ENCODE measurements around the gene DRGX. TPM values are rescaled to one million over a fixed set of nuclear protein-coding genes. Genes with fewer than 3 reads are reported as not detected.
A peak's percentile ranks its signal among the peaks of the same experiment; 100 is the strongest.

Gene DRGX
- total RNA-seq, 1 donor from 2014 or later = not detected

GRCh38 chr10:49417311-49418052, 21.6 kb upstream of the DRGX start:
- H3K4me3 Mint-ChIP-seq = no peak overlapping the region
- no peak for DNase-seq (ENCODE audit: low spot score)
- H3K9me3 Mint-ChIP-seq = no peaks in the 10 kb centered on the region
- no peaks in the 10 kb centered on the region for H3K4me1 Mint-ChIP-seq (ENCODE audit: low read depth)
- no peaks in the 10 kb centered on the region for H3K36me3 Mint-ChIP-seq (ENCODE audit: low read depth)
- intact Hi-C loops (cut with micrococcal nuclease) = no loop called here
- no peak overlapping the region for H3K27ac Mint-ChIP-seq
- H3K27me3 Mint-ChIP-seq (ENCODE audit: insufficient read depth) = no peaks in the 10 kb centered on the region

GRCh38 chr10:49415846-49416245, 20.0 kb upstream of the DRGX start:
- no peaks in the 10 kb centered on the region for H3K36me3 Mint-ChIP-seq (ENCODE audit: low read depth)
- intact Hi-C loops (cut with micrococcal nuclease) = no loop called here
- H3K9me3 Mint-ChIP-seq = no peaks in the 10 kb centered on the region
- DNase-seq (ENCODE audit: low spot score) = no peak
- no peak overlapping the region for H3K27ac Mint-ChIP-seq
- H3K4me3 Mint-ChIP-seq = no peak overlapping the region
- peaks cover 5% of the 10 kb centered on the region for H3K27me3 Mint-ChIP-seq (ENCODE audit: insufficient read depth)
- H3K4me1 Mint-ChIP-seq (ENCODE audit: low read depth) = no peaks in the 10 kb centered on the region

GRCh38 chr10:49415109-49415508, 19.2 kb upstream of the DRGX start:
- Mint-ChIP-seq H3K27ac (no peak overlapping the region), H3K9me3 (no peaks in the 10 kb centered on the region), H3K27me3 (ENCODE audit: insufficient read depth) (peaks cover 5% of the 10 kb centered on the region), H3K4me1 (ENCODE audit: low read depth) (no peaks in the 10 kb centered on the region), H3K36me3 (ENCODE audit: low read depth) (no peaks in the 10 kb centered on the region), H3K4me3 (no peak overlapping the region)
- intact Hi-C loops (cut with micrococcal nuclease) = no loop called here
- DNase-seq (ENCODE audit: low spot score) = no peak

GRCh38 chr10:49414496-49414895, 18.6 kb upstream of the DRGX start:
- H3K4me3 Mint-ChIP-seq = no peak overlapping the region
- H3K36me3 Mint-ChIP-seq (ENCODE audit: low read depth) = no peaks in the 10 kb centered on the region
- H3K27me3 Mint-ChIP-seq (ENCODE audit: insufficient read depth) = peaks cover 5% of the 10 kb centered on the region
- H3K4me1 Mint-ChIP-seq (ENCODE audit: low read depth) = no peaks in the 10 kb centered on the region
- H3K9me3 Mint-ChIP-seq = no peaks in the 10 kb centered on the region
- intact Hi-C loops (cut with micrococcal nuclease) = no loop called here
- DNase-seq (ENCODE audit: low spot score) = no peak
- no peak overlapping the region for H3K27ac Mint-ChIP-seq

GRCh38 chr10:49412571-49412970, 16.7 kb upstream of the DRGX start:
- no peak overlapping the region for H3K27ac Mint-ChIP-seq
- H3K4me3 Mint-ChIP-seq = no peak overlapping the region
- peaks cover 6% of the 10 kb centered on the region for H3K27me3 Mint-ChIP-seq (ENCODE audit: insufficient read depth)
- H3K9me3 Mint-ChIP-seq = no peaks in the 10 kb centered on the region
- no peak for DNase-seq (ENCODE audit: low spot score)
- H3K36me3 Mint-ChIP-seq (ENCODE audit: low read depth) = no peaks in the 10 kb centered on the region
- H3K4me1 Mint-ChIP-seq (ENCODE audit: low read depth) = no peaks in the 10 kb centered on the region
- intact Hi-C loops (cut with micrococcal nuclease) = no loop called here

- H3K27ac Mint-ChIP-seq = no peak overlapping the region
- H3K4me3 Mint-ChIP-seq = no peak overlapping the region
- peaks cover 13% of the 10 kb centered on the region for H3K27me3 Mint-ChIP-seq (ENCODE audit: insufficient read depth)
- H3K9me3 Mint-ChIP-seq = no peaks in the 10 kb centered on the region
- H3K36me3 Mint-ChIP-seq (ENCODE audit: low read depth) = no peaks in the 10 kb centered on the region
- no peak for DNase-seq (ENCODE audit: low spot score)
- no peaks in the 10 kb centered on the region for H3K4me1 Mint-ChIP-seq (ENCODE audit: low read depth)
- intact Hi-C loops (cut with micrococcal nuclease) = no loop called here
Measured at GRCh38 chr10:49410365-49411074, 14.6 kb upstream of the DRGX start.

- no peak for DNase-seq (ENCODE audit: low spot score)
- intact Hi-C loops (cut with micrococcal nuclease) = loop anchor here (10.0 kb wide), 1 partner anchor 755 kb away; no protein-coding TSS in a partner anchor
- Mint-ChIP-seq H3K4me1 (ENCODE audit: low read depth) (no peaks in the 10 kb centered on the region), H3K9me3 (no peaks in the 10 kb centered on the region), H3K27me3 (ENCODE audit: insufficient read depth) (peaks cover 14% of the 10 kb centered on the region), H3K27ac (no peak overlapping the region), H3K36me3 (ENCODE audit: low read depth) (no peaks in the 10 kb centered on the region), H3K4me3 (no peak overlapping the region)
Measured at GRCh38 chr10:49409755-49410154, 13.9 kb upstream of the DRGX start.

GRCh38 chr10:49408519-49409306, 12.8 kb upstream of the DRGX start:
- DNase-seq (ENCODE audit: low spot score) = no peak
- no peaks in the 10 kb centered on the region for H3K36me3 Mint-ChIP-seq (ENCODE audit: low read depth)
- H3K4me1 Mint-ChIP-seq (ENCODE audit: low read depth) = no peaks in the 10 kb centered on the region
- H3K9me3 Mint-ChIP-seq = no peaks in the 10 kb centered on the region
- intact Hi-C loops (cut with micrococcal nuclease) = loop anchor here (10.0 kb wide), 1 partner anchor 754 kb away; no protein-coding TSS in a partner anchor
- peaks cover 18% of the 10 kb centered on the region for H3K27me3 Mint-ChIP-seq (ENCODE audit: insufficient read depth)
- no peak overlapping the region for H3K4me3 Mint-ChIP-seq
- H3K27ac Mint-ChIP-seq = no peak overlapping the region

GRCh38 chr10:49407552-49408137, 11.8 kb upstream of the DRGX start:
- no peaks in the 10 kb centered on the region for H3K9me3 Mint-ChIP-seq
- peaks cover 22% of the 10 kb centered on the region for H3K27me3 Mint-ChIP-seq (ENCODE audit: insufficient read depth)
- intact Hi-C loops (cut with micrococcal nuclease) = loop anchor here (1.0 to 10.0 kb wide), 3 partner anchors 105 to 753 kb away; no protein-coding TSS in a partner anchor
- no peak overlapping the region for H3K27ac Mint-ChIP-seq
- no peaks in the 10 kb centered on the region for H3K36me3 Mint-ChIP-seq (ENCODE audit: low read depth)
- no peaks in the 10 kb centered on the region for H3K4me1 Mint-ChIP-seq (ENCODE audit: low read depth)
- DNase-seq (ENCODE audit: low spot score) = peak; percentile 59
- no peak overlapping the region for H3K4me3 Mint-ChIP-seq

GRCh38 chr10:49407151-49407550, 11.3 kb upstream of the DRGX start:
- intact Hi-C loops (cut with micrococcal nuclease) = loop anchor here (1.0 to 10.0 kb wide), 3 partner anchors 105 to 752 kb away; no protein-coding TSS in a partner anchor
- no peaks in the 10 kb centered on the region for H3K9me3 Mint-ChIP-seq
- peaks cover 25% of the 10 kb centered on the region for H3K27me3 Mint-ChIP-seq (ENCODE audit: insufficient read depth)
- H3K4me1 Mint-ChIP-seq (ENCODE audit: low read depth) = no peaks in the 10 kb centered on the region
- H3K4me3 Mint-ChIP-seq = no peak overlapping the region
- no peak for DNase-seq (ENCODE audit: low spot score)
- no peak overlapping the region for H3K27ac Mint-ChIP-seq
- H3K36me3 Mint-ChIP-seq (ENCODE audit: low read depth) = no peaks in the 10 kb centered on the region

GRCh38 chr10:49404321-49404878, 8.5 kb upstream of the DRGX start:
- Mint-ChIP-seq H3K27me3 (ENCODE audit: insufficient read depth) (peaks cover 33% of the 10 kb centered on the region), H3K9me3 (no peaks in the 10 kb centered on the region), H3K36me3 (ENCODE audit: low read depth) (no peaks in the 10 kb centered on the region), H3K27ac (no peak overlapping the region), H3K4me3 (no peak overlapping the region), H3K4me1 (ENCODE audit: low read depth) (no peaks in the 10 kb centered on the region)
- DNase-seq (ENCODE audit: low spot score) = no peak
- intact Hi-C loops (cut with micrococcal nuclease) = loop anchor here (10.0 kb wide), 1 partner anchor 750 kb away; no protein-coding TSS in a partner anchor

GRCh38 chr10:49403363-49403762, 7.5 kb upstream of the DRGX start:
- intact Hi-C loops (cut with micrococcal nuclease) = loop anchor here (10.0 kb wide), 1 partner anchor 749 kb away; no protein-coding TSS in a partner anchor
- DNase-seq (ENCODE audit: low spot score) = no peak
- H3K9me3 Mint-ChIP-seq = no peaks in the 10 kb centered on the region
- peaks cover 43% of the 10 kb centered on the region for H3K27me3 Mint-ChIP-seq (ENCODE audit: insufficient read depth)
- no peak overlapping the region for H3K27ac Mint-ChIP-seq
- no peaks in the 10 kb centered on the region for H3K4me1 Mint-ChIP-seq (ENCODE audit: low read depth)
- H3K36me3 Mint-ChIP-seq (ENCODE audit: low read depth) = no peaks in the 10 kb centered on the region
- H3K4me3 Mint-ChIP-seq = no peak overlapping the region

Data from activated T-helper 1 cell treated with anti-CD3 and anti-CD28 coated beads, Interleukin-12 subunit alpha, Interleukin-12 subunit beta, Interleukin-2, Interleukin-4 antibody, amounts not matched to agents 30 ng/mL and 10 ng/mL and 1 ng/mL, durations not matched to agents 14 hours and 24 hours and 36 hours (primary cell).